Activated CD4-positive, alpha-beta T cell treated with anti-CD3 and anti-CD28 coated beads, Interleukin-2, amount 50 U/mL, for 4 hours (primary cell): Measurements from ENCODE around the gene PCSK9.

Experiments used
- DNase-seq, 2 experiments: peaks; one replicate each; pipeline ENCODE4 v3.0.0-alpha.2; 2020

The PCSK9 gene

GRCh38 chr1:55060133-55060999 is 21.0 kb downstream of the PCSK9 start:
- no peak for DNase-seq

DNA sequence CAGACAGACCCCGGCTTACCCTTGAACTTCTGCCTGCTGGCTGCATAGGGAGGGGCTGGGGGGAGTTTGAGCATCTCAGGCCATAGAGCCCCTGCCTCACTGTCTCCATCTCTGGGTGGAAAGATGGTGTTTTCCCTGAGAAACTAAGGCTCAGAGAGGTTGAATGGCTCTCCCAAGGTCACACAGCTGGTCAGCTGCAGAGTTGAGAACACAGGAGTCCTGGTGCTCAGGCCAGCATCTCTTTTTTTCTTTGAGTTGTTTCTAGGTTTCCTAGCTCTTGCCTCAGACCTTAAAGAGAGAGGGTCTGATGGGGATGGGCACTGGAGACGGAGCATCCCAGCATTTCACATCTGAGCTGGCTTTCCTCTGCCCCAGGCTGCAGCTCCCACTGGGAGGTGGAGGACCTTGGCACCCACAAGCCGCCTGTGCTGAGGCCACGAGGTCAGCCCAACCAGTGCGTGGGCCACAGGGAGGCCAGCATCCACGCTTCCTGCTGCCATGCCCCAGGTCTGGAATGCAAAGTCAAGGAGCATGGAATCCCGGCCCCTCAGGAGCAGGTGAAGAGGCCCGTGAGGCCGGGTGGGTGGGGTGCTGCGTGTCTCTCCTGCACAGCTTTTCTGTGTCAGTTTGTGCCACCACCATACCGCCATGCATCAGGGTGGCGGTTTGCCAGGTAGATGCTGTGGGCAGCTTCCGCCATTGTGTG is 21.8 kb downstream of the PCSK9 start:
- no peak for DNase-seq

GRCh38 chr1:55061706-55062321 is 22.5 kb downstream of the PCSK9 start:
- no peak for DNase-seq

DNA sequence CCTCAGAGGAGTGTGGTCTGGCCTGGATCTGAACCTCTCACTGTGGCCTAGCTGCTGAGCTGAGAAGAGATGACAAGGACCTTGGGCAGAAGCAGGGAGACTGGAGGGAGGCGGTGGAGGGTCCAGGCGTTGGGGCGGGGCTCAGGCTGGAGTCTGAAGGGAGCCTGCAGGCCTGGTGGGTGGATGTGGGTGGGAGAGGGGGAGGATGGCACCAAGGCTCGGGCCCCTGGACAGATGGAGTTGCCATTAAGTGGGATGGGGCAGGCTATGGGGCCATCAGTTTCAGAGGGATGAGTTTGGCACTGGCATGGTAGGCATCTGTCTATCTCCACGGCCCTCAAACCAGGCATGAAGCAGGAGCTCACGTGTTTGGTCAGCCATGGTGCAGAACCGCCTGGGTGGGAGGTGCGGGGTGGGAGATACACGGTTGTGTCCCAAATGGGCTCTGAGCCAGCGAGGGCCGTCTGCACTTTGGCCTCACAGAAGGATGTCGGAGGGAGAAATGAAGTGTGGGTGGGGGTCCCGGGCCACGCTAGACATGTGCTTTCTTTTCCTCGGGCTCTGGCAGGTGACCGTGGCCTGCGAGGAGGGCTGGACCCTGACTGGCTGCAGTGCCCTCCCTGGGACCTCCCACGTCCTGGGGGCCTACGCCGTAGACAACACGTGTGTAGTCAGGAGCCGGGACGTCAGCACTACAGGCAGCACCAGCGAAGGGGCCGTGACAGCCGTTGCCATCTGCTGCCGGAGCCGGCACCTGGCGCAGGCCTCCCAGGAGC is 23.6 kb downstream of the PCSK9 start:
- DNase-seq, result no peak

DNA sequence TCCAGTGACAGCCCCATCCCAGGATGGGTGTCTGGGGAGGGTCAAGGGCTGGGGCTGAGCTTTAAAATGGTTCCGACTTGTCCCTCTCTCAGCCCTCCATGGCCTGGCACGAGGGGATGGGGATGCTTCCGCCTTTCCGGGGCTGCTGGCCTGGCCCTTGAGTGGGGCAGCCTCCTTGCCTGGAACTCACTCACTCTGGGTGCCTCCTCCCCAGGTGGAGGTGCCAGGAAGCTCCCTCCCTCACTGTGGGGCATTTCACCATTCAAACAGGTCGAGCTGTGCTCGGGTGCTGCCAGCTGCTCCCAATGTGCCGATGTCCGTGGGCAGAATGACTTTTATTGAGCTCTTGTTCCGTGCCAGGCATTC is 24.2 kb downstream of the PCSK9 start:
- no peak for DNase-seq

- no peak for DNase-seq
Measured at GRCh38 chr1:55064071-55064581, 24.8 kb downstream of the PCSK9 start.

DNA sequence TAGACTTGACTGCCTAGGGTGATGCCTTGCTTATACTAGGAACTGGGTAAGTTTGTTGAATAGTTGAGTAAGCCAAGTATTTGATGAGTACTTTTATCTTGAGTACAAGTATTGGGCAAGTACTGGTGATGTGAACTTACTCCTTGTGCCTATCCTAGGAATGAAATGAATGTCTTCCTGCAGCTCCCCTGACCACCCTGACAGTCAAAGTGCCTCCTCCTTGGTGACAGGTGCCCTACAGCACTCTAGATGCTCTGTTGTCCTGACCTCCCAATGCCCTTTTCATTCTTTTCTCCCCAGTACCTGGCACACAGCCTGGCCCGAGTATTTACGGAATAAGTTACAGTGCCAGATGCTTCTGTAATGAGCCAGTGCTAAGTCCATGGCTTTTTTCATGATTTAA is 25.5 kb downstream of the PCSK9 start:
- no peak for DNase-seq

- DNase-seq, result no peak
Measured at GRCh38 chr1:55065648-55066047, 26.3 kb downstream of the PCSK9 start.

GRCh38 chr1:55067022-55067778 is 27.9 kb downstream of the PCSK9 start:
- DNase-seq, result no peak

DNA sequence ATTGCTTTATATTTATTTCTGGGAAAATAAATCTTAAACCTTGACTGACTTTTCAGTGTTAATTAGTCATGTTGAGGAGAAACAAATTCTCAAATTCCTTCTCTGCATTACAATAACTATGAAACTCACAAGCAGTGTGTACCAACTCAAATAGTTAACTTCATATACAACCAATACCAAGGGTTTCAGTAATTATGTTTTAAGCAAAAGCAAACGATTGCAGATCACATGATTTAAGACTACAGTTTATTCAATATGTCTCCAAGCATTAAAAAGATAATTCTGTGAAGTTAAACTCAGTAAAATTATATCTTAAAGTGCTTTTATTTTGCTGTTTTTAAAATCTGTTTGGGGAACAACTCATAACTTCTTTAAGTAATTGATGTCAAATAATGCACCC is 28.6 kb downstream of the PCSK9 start:
- no peak for DNase-seq

DNA sequence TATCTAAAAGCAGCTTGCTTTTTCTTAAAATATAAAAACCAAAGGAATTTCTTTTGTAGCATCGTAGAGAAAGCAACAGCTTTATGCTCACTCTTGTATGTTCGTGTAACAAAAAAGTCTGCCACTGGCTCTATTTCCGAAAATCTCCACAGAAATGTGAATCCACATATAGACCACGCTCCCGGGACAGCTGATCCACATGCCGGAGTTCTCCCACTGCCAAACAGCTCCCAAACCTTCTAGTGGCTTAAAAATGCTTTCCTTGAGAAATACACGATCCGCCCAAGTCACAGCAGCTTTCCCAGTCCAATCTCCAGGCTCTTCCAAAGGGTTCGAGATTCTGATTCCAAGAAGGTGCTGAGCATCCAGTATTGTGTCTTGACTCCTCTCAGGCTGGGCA is 29.3 kb downstream of the PCSK9 start:
- no peak for DNase-seq

GRCh38 chr1:55069280-55069679 is 29.9 kb downstream of the PCSK9 start:
- DNase-seq, result no peak

GRCh38 chr1:55070293-55071164 is 31.2 kb downstream of the PCSK9 start:
- no peak for DNase-seq

- no peak for DNase-seq
Measured at GRCh38 chr1:55071477-55071876, 32.1 kb downstream of the PCSK9 start.

GRCh38 chr1:55073187-55073916 is 34.0 kb downstream of the PCSK9 start:
- no peak for DNase-seq

GRCh38 chr1:55074455-55074854 is 35.1 kb downstream of the PCSK9 start:
- DNase-seq, result no peak

GRCh38 chr1:55076356-55076755 is 37.0 kb downstream of the PCSK9 start:
- no peak for DNase-seq

DNA sequence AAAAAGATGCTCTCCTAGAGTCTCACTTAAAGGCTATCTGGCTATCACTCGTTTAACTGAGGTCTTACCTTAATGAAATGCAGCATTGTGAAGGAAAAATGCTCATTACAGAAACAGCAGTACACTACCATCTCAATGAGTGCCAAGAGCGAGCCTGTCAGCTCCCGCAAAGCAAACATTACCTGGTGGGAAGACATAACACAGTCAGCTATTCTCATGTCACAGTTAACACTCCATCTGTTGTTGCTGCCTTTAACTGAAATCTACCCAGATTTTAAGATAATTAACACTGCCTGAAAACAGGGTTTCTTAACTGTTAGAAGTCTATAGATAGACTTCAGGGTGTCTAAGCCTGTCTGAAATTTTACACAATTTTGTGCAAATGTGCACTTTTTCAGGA is 39.1 kb downstream of the PCSK9 start:
- DNase-seq, result no peak

- no peak for DNase-seq
Measured at GRCh38 chr1:55079651-55080050, 40.3 kb downstream of the PCSK9 start.

GRCh38 chr1:55081188-55081904 is 42.0 kb downstream of the PCSK9 start:
- no peak for DNase-seq
